Ascending aorta (tissue), 2 donors: ENCODE data around the gene XKR3. TPM values are rescaled to one million over a fixed set of nuclear protein-coding genes. Genes with fewer than 3 reads are reported as not detected.
A peak's percentile ranks its signal among the peaks of the same experiment; 100 is the strongest.

ENCODE experiments used
- DNase-seq, 2 donors: peaks; one replicate each; pipeline ENCODE4 v3.0.0-alpha.2; 2019; ENCODE audit warnings: low spot score in 2 of 2
- H3K27ac ChIP-seq, 2 donors: fragments of 200-600 bp; sonication (generic); one replicate each; pipeline ENCODE4 v1.5.1; 2016 to 2017; ENCODE audit warnings: mild to moderate bottlenecking in 1 of 2
- H3K27me3 ChIP-seq: fragments of 200-600 bp; sonication (generic); one replicate; pipeline ENCODE4 v1.5.1; 2017
- H3K36me3 ChIP-seq, 2 donors: fragments of 200-600 bp; sonication (generic); one replicate each; pipeline ENCODE4 v1.5.1; 2016
- H3K4me1 ChIP-seq, 2 donors: fragments of 200-600 bp; sonication (generic); one replicate each; pipeline ENCODE4 v1.5.1; 2016 to 2017; ENCODE audit warnings: mild to moderate bottlenecking in 1 of 2
- H3K4me3 ChIP-seq, 2 donors: fragments of 200-600 bp; sonication (generic); one replicate each; pipeline ENCODE4 v1.5.1; 2016 to 2017; ENCODE audit warnings: mild to moderate bottlenecking in 1 of 2
- H3K9me3 ChIP-seq, 2 donors: fragments of 200-600 bp; sonication (generic); one replicate each; pipeline ENCODE4 v1.5.1; 2016
- CTCF ChIP-seq, 3 experiments: fragments of 200-600 bp in 2 of 3; fragments of 450-650 bp in 1 of 3; sonication (generic) in 2 of 3; IDR thresholded peaks; one replicate each; pipeline ENCODE4 v1.5.1; 2016 to 2019; ENCODE audit warnings: antibody characterized with exemption in 3 of 3, mild to moderate bottlenecking in 1 of 3, moderate library complexity in 1 of 3
- intact Hi-C: fragments of 100-400 bp; cut with DNase I; formaldehyde crosslinking; loops from one replicate; pipeline ENCODE4 v1.15.1; 2023
- total RNA-seq: library from RNA; depleted of rRNA; stranded (reverse); fragments of >200 nt; gene quantifications from one replicate; pipeline ENCODE4 v1.1.0, GENCODE V29; 2016

XKR3 gene
- total RNA-seq, 1 donor from 2014 or later: not detected

GRCh38 chr22:16789860-16790493, 35.2 kb downstream of the XKR3 start:
- H3K27ac ChIP-seq: no peak overlapping the region
- H3K9me3 ChIP-seq: no peaks in the 10 kb centered on the region
- intact Hi-C loops: no loop called here
- TF ChIP-seq CTCF (IDR thresholded peaks at IDR 0.05): no peak
- DNase-seq: no peak
- no peaks in the 10 kb centered on the region for H3K4me1 ChIP-seq
- H3K36me3 ChIP-seq: no peaks in the 10 kb centered on the region
- no peak overlapping the region for H3K4me3 ChIP-seq
- no peaks in the 10 kb centered on the region for H3K27me3 ChIP-seq

- Histone ChIP-seq H3K9me3 (no peaks in the 10 kb centered on the region), H3K36me3 (no peaks in the 10 kb centered on the region), H3K27me3 (no peaks in the 10 kb centered on the region), H3K4me1 (no peaks in the 10 kb centered on the region), H3K27ac (no peak overlapping the region), H3K4me3 (no peak overlapping the region)
- peak in 1 of 3 experiments; percentile 11 for TF ChIP-seq CTCF (IDR thresholded peaks at IDR 0.05)
- intact Hi-C loops: no loop called here
- DNase-seq: no peak
These were observed 41.3 kb downstream of the XKR3 start for GRCh38 chr22:16783930-16784354.

- intact Hi-C loops: no loop called here
- DNase-seq: no peak
- Histone ChIP-seq H3K4me1 (no peaks in the 10 kb centered on the region), H3K27ac (no peak overlapping the region), H3K9me3 (no peaks in the 10 kb centered on the region), H3K27me3 (no peaks in the 10 kb centered on the region), H3K36me3 (no peaks in the 10 kb centered on the region), H3K4me3 (no peak overlapping the region)
- TF ChIP-seq CTCF (IDR thresholded peaks at IDR 0.05): no peak
These were observed 41.8 kb downstream of the XKR3 start for GRCh38 chr22:16783453-16783852.

- Histone ChIP-seq H3K4me1 (no peaks in the 10 kb centered on the region), H3K36me3 (no peaks in the 10 kb centered on the region), H3K9me3 (no peaks in the 10 kb centered on the region), H3K27ac (no peak overlapping the region), H3K4me3 (no peak overlapping the region), H3K27me3 (no peaks in the 10 kb centered on the region)
- intact Hi-C loops: no loop called here
- no peak for TF ChIP-seq CTCF (IDR thresholded peaks at IDR 0.05)
- DNase-seq: no peak
These were observed 43.4 kb downstream of the XKR3 start for GRCh38 chr22:16781764-16782329.

- TF ChIP-seq CTCF (IDR thresholded peaks at IDR 0.05): no peak
- H3K36me3 ChIP-seq: no peaks in the 10 kb centered on the region
These were observed 44.0 kb downstream of the XKR3 start for GRCh38 chr22:16781074-16781763.

More at GRCh38 chr22:16781074-16781763, 44.0 kb downstream of the XKR3 start:
- H3K27me3 ChIP-seq: no peaks in the 10 kb centered on the region
- H3K9me3 ChIP-seq: no peaks in the 10 kb centered on the region
- DNase-seq: no peak
- intact Hi-C loops: no loop called here
- H3K4me1 ChIP-seq: no peaks in the 10 kb centered on the region
- H3K4me3 ChIP-seq: no peak overlapping the region
- no peak overlapping the region for H3K27ac ChIP-seq
